ENCODE results near the gene CAPN2.

DNA sequence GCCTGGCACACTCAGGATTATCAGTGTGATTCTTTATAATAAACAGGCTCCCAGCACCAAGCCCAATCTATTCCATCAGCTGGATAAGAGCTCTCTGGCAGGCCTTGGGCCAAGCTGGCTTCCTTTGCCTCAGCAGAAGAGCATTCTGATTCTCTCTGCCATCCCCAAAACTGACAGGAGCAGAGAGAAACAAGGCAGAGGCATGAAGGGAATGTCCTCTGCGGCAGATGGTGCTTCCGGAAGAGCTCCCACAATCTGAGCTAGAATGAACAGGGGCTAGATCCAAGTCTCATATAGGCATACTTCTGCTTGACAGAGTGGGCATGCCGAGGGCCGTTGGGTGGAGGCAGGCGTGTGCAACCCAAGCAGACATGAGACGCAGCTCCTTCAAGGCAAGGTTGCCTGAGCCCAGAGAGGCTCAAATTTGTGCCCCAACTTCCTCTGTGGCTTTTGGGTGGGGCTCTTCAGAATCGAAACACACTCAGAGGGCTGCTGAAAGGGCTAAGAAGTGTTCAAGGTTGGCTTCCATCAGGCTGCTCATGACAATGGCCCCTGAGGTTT lies 4.0 kb downstream of the CAPN2 start:
- TF ChIP-seq, protein P1, sequence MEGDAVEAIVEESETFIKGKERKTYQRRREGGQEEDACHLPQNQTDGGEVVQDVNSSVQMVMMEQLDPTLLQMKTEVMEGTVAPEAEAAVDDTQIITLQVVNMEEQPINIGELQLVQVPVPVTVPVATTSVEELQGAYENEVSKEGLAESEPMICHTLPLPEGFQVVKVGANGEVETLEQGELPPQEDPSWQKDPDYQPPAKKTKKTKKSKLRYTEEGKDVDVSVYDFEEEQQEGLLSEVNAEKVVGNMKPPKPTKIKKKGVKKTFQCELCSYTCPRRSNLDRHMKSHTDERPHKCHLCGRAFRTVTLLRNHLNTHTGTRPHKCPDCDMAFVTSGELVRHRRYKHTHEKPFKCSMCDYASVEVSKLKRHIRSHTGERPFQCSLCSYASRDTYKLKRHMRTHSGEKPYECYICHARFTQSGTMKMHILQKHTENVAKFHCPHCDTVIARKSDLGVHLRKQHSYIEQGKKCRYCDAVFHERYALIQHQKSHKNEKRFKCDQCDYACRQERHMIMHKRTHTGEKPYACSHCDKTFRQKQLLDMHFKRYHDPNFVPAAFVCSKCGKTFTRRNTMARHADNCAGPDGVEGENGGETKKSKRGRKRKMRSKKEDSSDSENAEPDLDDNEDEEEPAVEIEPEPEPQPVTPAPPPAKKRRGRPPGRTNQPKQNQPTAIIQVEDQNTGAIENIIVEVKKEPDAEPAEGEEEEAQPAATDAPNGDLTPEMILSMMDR (IDR thresholded peaks at IDR 0.05; ENCODE audit: low read depth, low read length) = no peak
- no peak for TF ChIP-seq EZH2phosphoT487 (IDR thresholded peaks at IDR 0.05; ENCODE audit: low read depth)
